Measurements from ENCODE around the gene LSP1.

DNA sequence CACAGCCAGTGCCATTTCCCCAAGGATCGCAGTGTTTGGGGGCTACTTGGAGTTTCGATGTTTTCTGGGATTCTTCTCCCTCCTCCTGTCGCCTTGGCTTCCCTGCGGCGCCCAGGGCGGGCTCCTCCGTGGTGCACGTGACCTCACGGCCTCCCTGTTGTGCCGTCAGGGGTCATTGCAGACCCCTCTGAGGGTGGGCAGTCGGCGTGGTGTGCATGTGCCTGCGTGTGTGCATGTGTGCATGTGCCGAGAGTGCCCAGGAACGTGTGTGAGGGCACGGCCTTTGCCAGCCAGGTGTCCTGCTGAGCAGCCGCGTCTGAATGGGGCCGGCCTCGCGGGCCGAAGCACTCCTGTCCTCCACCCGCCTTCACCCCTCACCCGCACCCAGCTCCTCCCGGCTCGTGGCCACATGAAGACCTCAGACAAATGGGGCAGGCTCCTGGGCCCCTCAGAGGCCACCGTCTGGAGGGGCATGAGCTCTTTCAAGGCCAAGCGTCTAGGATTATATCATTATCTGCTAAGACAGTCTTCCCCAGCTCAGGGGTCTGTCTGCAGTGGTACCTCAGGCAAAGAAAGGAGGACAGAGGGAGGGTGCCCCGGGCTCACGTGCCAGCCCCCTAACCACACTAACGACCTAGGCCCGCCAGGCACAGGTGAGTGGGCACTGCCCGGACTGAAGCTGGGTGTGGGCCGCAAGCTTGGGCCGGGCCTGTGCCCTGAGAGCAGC, 84.9 kb downstream of the LSP1 start:
- TF ChIP-seq POLR2A (IDR thresholded peaks at IDR 0.05; ENCODE audit: low read depth, low read length) (no peak), POLR2AphosphoS5 (IDR thresholded peaks at IDR 0.05; ENCODE audit: low read depth, low read length) (no peak), TAF1 (IDR thresholded peaks at IDR 0.05; ENCODE audit: borderline replicate concordance, low read depth, low read length) (no peak)
